A549 (cell line): ENCODE data around the gene PATJ. TPM values are rescaled to one million over a fixed set of nuclear protein-coding genes. Genes with fewer than 3 reads are reported as not detected.

Experiments used
- ATAC-seq, 2 experiments: fragments of 200-7000 bp in 1 of 2; fragments of >200 bp in 1 of 2; cut with Nextera tagmentation in 1 of 2; cut with Tn5 transposase in 1 of 2; 3 replicates each; pipeline versions ENCODE4 v1.8.0 to v1.9.1; 2018 to 2020; ENCODE audit warnings: mild to moderate bottlenecking in 1 of 2, moderate library complexity in 1 of 2
- CTCF ChIA-PET: fragments of 300-600 bp; sonication (Branson Sonifier 250); formaldehyde crosslinking; extraction: SDS; loops from one replicate; lab custom pipeline; 2021; ENCODE audit warnings: antibody characterized with exemption, inconsistent platforms; lab: Yijun Ruan, JAX
- POLR2A ChIA-PET: fragments of 350-600 bp; formaldehyde crosslinking; extraction: SDS; loops from one replicate; lab custom pipeline; 2021; ENCODE audit warnings: antibody characterized with exemption, inconsistent platforms; lab: Yijun Ruan, JAX
- DNase-seq, 2 experiments: peaks; one replicate each; pipeline versions ENCODE4 v3.0.0 to v3.0.0-alpha.2; 2011 to 2016; ENCODE audit warnings: low read depth in 1 of 2, low spot score in 1 of 2
- FAIRE-seq: peaks from 2 replicates; lab custom pipeline; 2011; peaks lifted over from hg19 to GRCh38; lab: Jason Lieb, UNC
- H3K27ac ChIP-seq, 2 experiments: fragments of >200 bp; sonication (Bioruptor Twin); formaldehyde crosslinking; 3 replicates each; pipeline ENCODE4 v1.5.1; 2016 to 2017
- H3K4me1 ChIP-seq: fragments of >200 bp; sonication (Bioruptor Twin); formaldehyde crosslinking; 3 replicates; pipeline ENCODE4 v1.6.1; 2016
- H3K4me2 ChIP-seq: fragments of >200 bp; sonication (Bioruptor Twin); formaldehyde crosslinking; 3 replicates; pipeline ENCODE4 v1.6.1; 2016
- H3K4me3 ChIP-seq: fragments of >200 bp; sonication (Bioruptor Twin); formaldehyde crosslinking; 3 replicates; pipeline ENCODE4 v1.5.1; 2016
- H3K9me3 ChIP-seq: fragments of >200 bp; sonication (Bioruptor Twin); formaldehyde crosslinking; 3 replicates; pipeline ENCODE4 v1.6.1; 2016
- BHLHE40 ChIP-seq: IDR thresholded peaks from 2 replicates; pipeline ENCODE4 v1.6.1; 2012; ENCODE audit warnings: low read depth, low read length, inconsistent platforms
- CTCF ChIP-seq: fragments of >200 bp; sonication (Bioruptor Twin); formaldehyde crosslinking; IDR thresholded peaks from 3 replicates; pipeline ENCODE4 v1.5.1; 2016
- EHMT2 ChIP-seq: fragments of 200-600 bp; sonication (generic); IDR thresholded peaks from 2 replicates; pipeline ENCODE4 v1.6.1; 2016; ENCODE audit warnings: antibody characterized with exemption, low read depth, mild to moderate bottlenecking, moderate library complexity
- EP300 ChIP-seq, 2 experiments: fragments of >200 bp; sonication (Bioruptor Twin); formaldehyde crosslinking; IDR thresholded peaks; 2 replicates in 1 of 2; 3 replicates in 1 of 2; pipeline ENCODE4 v1.6.1; 2016 to 2017
- ESRRA ChIP-seq: fragments of 150-350 bp; IDR thresholded peaks from 2 replicates; pipeline ENCODE4 v1.6.1; 2014; ENCODE audit warnings: mild to moderate bottlenecking, low read length, borderline replicate concordance
- FOSB ChIP-seq: fragments of 250-450 bp; sonication (Bioruptor Pico); IDR thresholded peaks from 2 replicates; pipeline ENCODE4 v1.5.0; 2020; ENCODE audit warnings: mild to moderate bottlenecking, moderate library complexity
- FOXS1 ChIP-seq: fragments of 250-450 bp; sonication (Bioruptor Pico); IDR thresholded peaks from 2 replicates; pipeline ENCODE4 v1.5.0; 2020; ENCODE audit warnings: mild to moderate bottlenecking, moderate library complexity
- GATA3 ChIP-seq: IDR thresholded peaks from 2 replicates; pipeline ENCODE4 v1.6.1; 2012; ENCODE audit warnings: borderline replicate concordance
- HDAC2 ChIP-seq: fragments of 200-600 bp; sonication (generic); IDR thresholded peaks from 2 replicates; pipeline ENCODE4 v1.6.1; 2016
- HOXA7 ChIP-seq: fragments of 250-450 bp; sonication (Bioruptor Pico); IDR thresholded peaks from 2 replicates; pipeline ENCODE4 v1.5.0; 2020; ENCODE audit warnings: mild to moderate bottlenecking, moderate library complexity
- HOXB13 ChIP-seq: fragments of 250-450 bp; sonication (Bioruptor Pico); IDR thresholded peaks from 2 replicates; pipeline ENCODE4 v1.5.0; 2020; ENCODE audit warnings: low read depth, mild to moderate bottlenecking, moderate library complexity
- JUNB ChIP-seq: fragments of >200 bp; sonication (Bioruptor Twin); formaldehyde crosslinking; IDR thresholded peaks from 2 replicates; pipeline ENCODE4 v1.6.1; 2016
- MYC ChIP-seq: IDR thresholded peaks from 2 replicates; pipeline ENCODE4 v1.6.1; 2012; ENCODE audit warnings: mild to moderate bottlenecking, inconsistent platforms, low read length, improper control_type of control experiment, borderline replicate concordance
- NPAS2 ChIP-seq: fragments of 250-450 bp; sonication (Bioruptor Pico); IDR thresholded peaks from 2 replicates; pipeline ENCODE4 v1.8.0; 2022; ENCODE audit warnings: mild to moderate bottlenecking, moderate library complexity, borderline replicate concordance
- RAD21 ChIP-seq, 2 experiments: fragments of >200 bp in 1 of 2; sonication (Bioruptor Twin) in 1 of 2; formaldehyde crosslinking in 1 of 2; IDR thresholded peaks in 1 of 2; conservative IDR thresholded peaks in 1 of 2; 2 replicates in 1 of 2; 3 replicates in 1 of 2; pipeline ENCODE4 v1.6.1; 2012 to 2018; ENCODE audit warnings: inconsistent platforms in 1 of 2
- RCOR1 ChIP-seq: fragments of 150-350 bp; IDR thresholded peaks from 2 replicates; pipeline ENCODE4 v1.6.1; 2014; ENCODE audit warnings: antibody characterized with exemption, low read length, low read depth
- REST ChIP-seq: fragments of 200-600 bp; sonication (generic); IDR thresholded peaks from 2 replicates; pipeline ENCODE4 v1.6.1; 2016; ENCODE audit warnings: antibody characterized with exemption, mild to moderate bottlenecking, moderate library complexity
- SREBF2 ChIP-seq: fragments of 450-650 bp; IDR thresholded peaks from 2 replicates; pipeline ENCODE4 v1.6.1; 2014; ENCODE audit warnings: mild to moderate bottlenecking, moderate library complexity
- TFCP2L1 ChIP-seq: fragments of 250-450 bp; sonication (Bioruptor Pico); IDR thresholded peaks from 2 replicates; pipeline ENCODE4 v1.5.0; 2021; ENCODE audit warnings: mild to moderate bottlenecking
- TP53 ChIP-seq: fragments of 250-450 bp; sonication (Bioruptor Pico); IDR thresholded peaks from 2 replicates; pipeline ENCODE4 v1.5.0; 2021; ENCODE audit warnings: mild to moderate bottlenecking, moderate library complexity
- ZNF302 ChIP-seq: fragments of 250-450 bp; sonication (Bioruptor Pico); IDR thresholded peaks from 2 replicates; pipeline ENCODE4 v1.9.0; 2021; ENCODE audit warnings: inconsistent platforms, mild to moderate bottlenecking, moderate library complexity
- ZSCAN20 ChIP-seq: fragments of 250-450 bp; sonication (Bioruptor Pico); IDR thresholded peaks from 2 replicates; pipeline ENCODE4 v1.8.0; 2022; ENCODE audit warnings: mild to moderate bottlenecking, moderate library complexity
- WGBS: methylation state at CpG from one replicate; pipeline ENCODE4 v1.1.6; 2017; ENCODE audit errors: missing lambda C conversion rate; 5-methylcytosine and 5-hydroxymethylcytosine counted together
- polyA plus RNA-seq, 4 experiments: library from polyadenylated mRNA; depleted of rRNA in 3 of 4; stranded (reverse); fragments of >200 nt; fragmentation: RNase III in 1 of 4; extraction: RNeasy Plus Mini Kit Qiagen cat#74134 plus additional on column Dnase treatment in 1 of 4; gene quantifications; 2 replicates in 3 of 4; 3 replicates in 1 of 4; pipeline ENCODE4 v1.2.3, GENCODE V29; 2011 to 2017
- TF ChIP-seq, protein P1 (sequence below): fragments of >200 bp; sonication (Bioruptor Twin); formaldehyde crosslinking; IDR thresholded peaks from 2 replicates; pipeline ENCODE4 v1.6.1; 2016
- TF ChIP-seq, protein P2 (sequence below): fragments of >200 bp; sonication (Bioruptor Twin); formaldehyde crosslinking; IDR thresholded peaks from 3 replicates; pipeline ENCODE4 v1.6.1; 2016

The PATJ gene
- polyA plus RNA-seq, 2 of the 4 experiments (the other 2 are of a cell fraction) = 6.0 to 14.7 TPM

- no peak for TF ChIP-seq RAD21 (conservative IDR thresholded peaks at IDR 0.05 in 1 of 2, IDR thresholded peaks at IDR 0.05 in 1 of 2)
Measured at GRCh38 chr1:62090016-62090415, 347.7 kb downstream of the PATJ start (continued).

GRCh38 chr1:62092110-62092509 lies 349.8 kb downstream of the PATJ start:
- Histone ChIP-seq H3K27ac (no peak overlapping the region), H3K4me2 (no peak overlapping the region), H3K9me3 (no peaks in the 10 kb centered on the region), H3K4me1 (no peaks in the 10 kb centered on the region), H3K4me3 (no peak overlapping the region)
- DNase-seq (no peak), FAIRE-seq (no peak), ATAC-seq (no peak)
- WGBS = 90% methylated on average over 4 of the region's 4 CpGs
- POLR2A ChIA-PET = no interaction called here
- TF ChIP-seq MYC (no peak), CTCF (no peak), NPAS2 (CRISPR knock-in tag) (no peak), HOXB13 (no peak), HDAC2 (no peak), JUNB (no peak), EHMT2 (no peak), TP53 (CRISPR knock-in tag) (no peak), ZNF302 (no peak), REST (no peak), BHLHE40 (no peak), RAD21 (conservative IDR thresholded peaks at IDR 0.05 in 1 of 2, IDR thresholded peaks at IDR 0.05 in 1 of 2) (no peak), SREBF2 (no peak), TFCP2L1 (CRISPR knock-in tag) (no peak), ZSCAN20 (CRISPR knock-in tag) (no peak), ESRRA (no peak), GATA3 (no peak), HOXA7 (CRISPR knock-in tag) (no peak)
- TF ChIP-seq, protein P1, sequence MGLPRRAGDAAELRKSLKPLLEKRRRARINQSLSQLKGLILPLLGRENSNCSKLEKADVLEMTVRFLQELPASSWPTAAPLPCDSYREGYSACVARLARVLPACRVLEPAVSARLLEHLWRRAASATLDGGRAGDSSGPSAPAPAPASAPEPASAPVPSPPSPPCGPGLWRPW = no peak
- CTCF ChIA-PET = interaction anchor here (2.0 kb wide), 1 partner anchor 9 kb away, joined by 15 read pairs; no protein-coding TSS in a partner anchor

DNA sequence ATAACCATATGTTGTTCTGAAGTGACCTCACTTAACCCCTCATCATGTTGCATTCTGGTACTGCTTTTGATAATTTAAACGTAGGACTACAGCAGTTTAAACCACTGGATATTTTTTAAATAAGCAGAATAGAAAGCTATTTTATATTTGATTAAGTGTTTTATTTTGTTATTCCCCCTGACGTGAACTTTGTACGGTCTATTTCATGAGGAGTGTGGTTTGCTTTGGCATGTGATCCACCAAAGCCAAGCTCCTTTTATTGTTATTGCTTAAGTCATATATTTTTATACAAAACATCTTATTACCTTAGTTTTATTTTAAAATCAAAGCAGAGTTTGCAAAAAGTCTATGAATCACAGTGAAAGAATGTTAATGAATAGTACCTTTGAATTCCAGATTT lies 351.0 kb downstream of the PATJ start:
- no peak for FAIRE-seq
- POLR2A ChIA-PET = no interaction called here
- DNase-seq = no peak
- no peak for ATAC-seq
- Histone ChIP-seq H3K4me3 (no peak overlapping the region), H3K9me3 (no peaks in the 10 kb centered on the region), H3K4me2 (no peak overlapping the region)
- 79% methylated on average over 3 of the region's 3 CpGs for WGBS
- TF ChIP-seq REST = no peak
- no peak for TF ChIP-seq MYC
- TF ChIP-seq FOSB (CRISPR knock-in tag) = no peak
- no peak for TF ChIP-seq RCOR1
- no peak for TF ChIP-seq ZSCAN20 (CRISPR knock-in tag)
- TF ChIP-seq, protein P2, sequence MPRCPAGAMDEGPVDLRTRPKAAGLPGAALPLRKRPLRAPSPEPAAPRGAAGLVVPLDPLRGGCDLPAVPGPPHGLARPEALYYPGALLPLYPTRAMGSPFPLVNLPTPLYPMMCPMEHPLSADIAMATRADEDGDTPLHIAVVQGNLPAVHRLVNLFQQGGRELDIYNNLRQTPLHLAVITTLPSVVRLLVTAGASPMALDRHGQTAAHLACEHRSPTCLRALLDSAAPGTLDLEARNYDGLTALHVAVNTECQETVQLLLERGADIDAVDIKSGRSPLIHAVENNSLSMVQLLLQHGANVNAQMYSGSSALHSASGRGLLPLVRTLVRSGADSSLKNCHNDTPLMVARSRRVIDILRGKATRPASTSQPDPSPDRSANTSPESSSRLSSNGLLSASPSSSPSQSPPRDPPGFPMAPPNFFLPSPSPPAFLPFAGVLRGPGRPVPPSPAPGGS = no peak
- no peak for TF ChIP-seq EP300 (IDR thresholded peaks at IDR 0.05)
- TF ChIP-seq FOXS1 = no peak
- TF ChIP-seq, all 56 proteins: peak for 0
- CTCF ChIA-PET = interaction anchor here (1.2 to 2.0 kb wide), 3 partner anchors 10 to 43 kb away, joined by 3 to 15 read pairs (median 4); no protein-coding TSS in a partner anchor
- H3K4me1 ChIP-seq = no peaks in the 10 kb centered on the region
- no peak overlapping the region for H3K27ac ChIP-seq
